GM19395 (cell line): Measurements from ENCODE around the gene CADPS.

Source experiments
- ATAC-seq: cut with Tn5 transposase; IDR thresholded peaks from one replicate; pipeline ENCODE4 v1.9.1; 2021; ENCODE audit warnings: mild to moderate bottlenecking, moderate library complexity; ENCODE audit not compliant: unreplicated experiment

CADPS gene

GRCh38 chr3:62647711-62648110 lies 227.5 kb downstream of the CADPS start:
- ATAC-seq, result no peak

GRCh38 chr3:62644493-62644892 lies 230.7 kb downstream of the CADPS start:
- no peak for ATAC-seq

- ATAC-seq, result no peak
Observed at GRCh38 chr3:62638316-62638715, 236.9 kb downstream of the CADPS start.

GRCh38 chr3:62636235-62636826 lies 238.9 kb downstream of the CADPS start:
- no peak for ATAC-seq

GRCh38 chr3:62632510-62633294 lies 242.5 kb downstream of the CADPS start:
- no peak for ATAC-seq

GRCh38 chr3:62631488-62631887 lies 243.7 kb downstream of the CADPS start:
- ATAC-seq, result no peak

GRCh38 chr3:62630664-62631063 lies 244.6 kb downstream of the CADPS start:
- no peak for ATAC-seq

- no peak for ATAC-seq
Observed at GRCh38 chr3:62625268-62625667, 249.9 kb downstream of the CADPS start.

- ATAC-seq, result no peak
Observed at GRCh38 chr3:62624185-62624584, 251.0 kb downstream of the CADPS start.

- no peak for ATAC-seq
Observed at GRCh38 chr3:62622553-62623174, 252.6 kb downstream of the CADPS start.

- no peak for ATAC-seq
Observed at GRCh38 chr3:62621925-62622324, 253.3 kb downstream of the CADPS start.

GRCh38 chr3:62621176-62621575 lies 254.0 kb downstream of the CADPS start:
- no peak for ATAC-seq

- no peak for ATAC-seq
Observed at GRCh38 chr3:62615258-62615849, 259.9 kb downstream of the CADPS start.

- no peak for ATAC-seq
Observed at GRCh38 chr3:62614527-62614926, 260.7 kb downstream of the CADPS start.

GRCh38 chr3:62611541-62612240 lies 263.5 kb downstream of the CADPS start:
- ATAC-seq, result no peak

GRCh38 chr3:62607287-62608029 lies 267.8 kb downstream of the CADPS start:
- no peak for ATAC-seq

GRCh38 chr3:62605413-62606068 lies 269.7 kb downstream of the CADPS start:
- ATAC-seq, result no peak

GRCh38 chr3:62604751-62605351 lies 270.4 kb downstream of the CADPS start:
- ATAC-seq, result no peak

- no peak for ATAC-seq
Observed at GRCh38 chr3:62604298-62604697, 270.9 kb downstream of the CADPS start.

- no peak for ATAC-seq
Observed at GRCh38 chr3:62602987-62603386, 272.2 kb downstream of the CADPS start.
